PFSK-1 (cell line): Measurements from ENCODE around the gene GLRA1.

Experiments used
- POLR2AphosphoS5 ChIP-seq: IDR thresholded peaks from 2 replicates; pipeline ENCODE4 v1.6.1; 2012; ENCODE audit warnings: low read depth, mild to moderate bottlenecking, control low read depth, low read length, moderate library complexity
- REST ChIP-seq, 2 experiments: IDR thresholded peaks; 2 replicates each; pipeline versions ENCODE4 v1.6.1 to v1.8.0; 2011 to 2012; ENCODE audit warnings: low read depth in 2 of 2, low read length in 2 of 2, control low read depth in 1 of 2, inconsistent platforms in 1 of 2, mild to moderate bottlenecking in 1 of 2, moderate library complexity in 1 of 2; ENCODE audit not compliant: insufficient read depth in 1 of 2
- TAF1 ChIP-seq: IDR thresholded peaks from 2 replicates; pipeline ENCODE4 v1.6.1; 2012; ENCODE audit warnings: low read length, control low read depth, borderline replicate concordance; ENCODE audit not compliant: insufficient read depth

GRCh38 chr5:151950706-151951105 is 26.1 kb upstream of the GLRA1 start:
- TF ChIP-seq REST (IDR thresholded peaks at IDR 0.05; ENCODE audit: insufficient read depth in 1 of 2, low read depth in 2 of 2, low read length in 2 of 2) (no peak), TAF1 (no peak), POLR2AphosphoS5 (no peak)
